ENCODE data around the gene RPH3AL.
"Not testable (repeated sequence)": the region's sequence is repeated elsewhere in the genome, so short reads cannot be mapped to it uniquely, and the experiment has no call there.

The RPH3AL gene

GRCh38 chr17:224576-224975, 128.0 kb downstream of the RPH3AL start:
- not testable (repeated sequence) for DNase-seq (ENCODE audit: low spot score); H2BK120ac ChIP-seq (ENCODE audit: low read depth, low read length); H3K23ac ChIP-seq (ENCODE audit: low read depth, low read length, poor library complexity); H3K4ac ChIP-seq (ENCODE audit: low read length); H3K27ac ChIP-seq (replicated peaks; ENCODE audit: low read length); H4K8ac ChIP-seq (ENCODE audit: low read depth, low read length); H2BK5ac ChIP-seq (ENCODE audit: low read length); H2BK12ac ChIP-seq (ENCODE audit: low read length); H3K4me3 ChIP-seq (ENCODE audit: low read length in 2 of 2); H2BK15ac ChIP-seq (ENCODE audit: low read length); H3K9ac ChIP-seq (ENCODE audit: low read depth, low read length, poor library complexity); H3K27me3 ChIP-seq (ENCODE audit: control insufficient read depth in 3 of 3, insufficient read depth in 3 of 3, low read depth in 1 of 3, low read length in 3 of 3); H3K14ac ChIP-seq (ENCODE audit: low read length); H3K4me2 ChIP-seq (ENCODE audit: insufficient read depth, low read length, poor library complexity, severe bottlenecking); H4K91ac ChIP-seq (ENCODE audit: low read depth, low read length, poor library complexity); H3K36me3 ChIP-seq (replicated peaks in 1 of 2; ENCODE audit: control insufficient read depth in 2 of 2, insufficient read depth in 2 of 2, low read length in 2 of 2); H2AFZ ChIP-seq (ENCODE audit: low read length); H2AK5ac ChIP-seq (ENCODE audit: low read depth, low read length); H3K79me1 ChIP-seq (ENCODE audit: low read depth, low read length)
- H3K4me1 ChIP-seq (ENCODE audit: control insufficient read depth in 2 of 2, insufficient read depth in 1 of 2, low read depth in 1 of 2, low read length in 2 of 2) = peaks cover 9 to 11% of the 10 kb centered on the region in 2 donors
- whole genome bisulfite sequencing, 2 donors (ENCODE audit: extremely low coverage in 2 of 2, insufficient read length in 2 of 2, insufficient replicate concordance in 1 of 2) = no CpG with 5 or more reads among the region's 2 CpGs
- peak overlapping the region; percentile 65 for H3K18ac ChIP-seq (ENCODE audit: low read length)
- H3K9me3 ChIP-seq (replicated peaks in 1 of 2; ENCODE audit: control insufficient read depth in 2 of 2, insufficient read depth in 1 of 2, low read depth in 1 of 2, low read length in 2 of 2) = peaks cover 2 to 10% of the 10 kb centered on the region in 2 donors

GRCh38 chr17:223723-224471, 128.7 kb downstream of the RPH3AL start:
- no peak overlapping the region for H2BK15ac ChIP-seq (ENCODE audit: low read length)
- no peak overlapping the region for H3K23ac ChIP-seq (ENCODE audit: low read depth, low read length, poor library complexity)
- no peaks in the 10 kb centered on the region for H3K79me1 ChIP-seq (ENCODE audit: low read depth, low read length)
- no peak overlapping the region for H2BK12ac ChIP-seq (ENCODE audit: low read length)
- H2BK5ac ChIP-seq (ENCODE audit: low read length) = no peak overlapping the region
- H3K4me1 ChIP-seq (ENCODE audit: control insufficient read depth in 2 of 2, insufficient read depth in 1 of 2, low read depth in 1 of 2, low read length in 2 of 2) = peaks cover 9 to 11% of the 10 kb centered on the region in 2 donors
- H3K27me3 ChIP-seq (ENCODE audit: control insufficient read depth in 3 of 3, insufficient read depth in 3 of 3, low read depth in 1 of 3, low read length in 3 of 3) = no peaks in the 10 kb centered on the region
- no peak overlapping the region for H3K27ac ChIP-seq (replicated peaks; ENCODE audit: low read length)
- no peak overlapping the region for H2BK120ac ChIP-seq (ENCODE audit: low read depth, low read length)
- H4K91ac ChIP-seq (ENCODE audit: low read depth, low read length, poor library complexity) = no peak overlapping the region
- DNase-seq (ENCODE audit: low spot score) = no peak
- peaks cover 3 to 10% of the 10 kb centered on the region in 2 donors for H3K9me3 ChIP-seq (replicated peaks in 1 of 2; ENCODE audit: control insufficient read depth in 2 of 2, insufficient read depth in 1 of 2, low read depth in 1 of 2, low read length in 2 of 2)
- H3K4me2 ChIP-seq (ENCODE audit: insufficient read depth, low read length, poor library complexity, severe bottlenecking) = no peak overlapping the region
- WGBS, 2 donors (ENCODE audit: extremely low coverage in 2 of 2, insufficient read length in 2 of 2, insufficient replicate concordance in 1 of 2) = no CpG with 5 or more reads among the region's 12 CpGs
- no peak overlapping the region for H4K8ac ChIP-seq (ENCODE audit: low read depth, low read length)
- H3K4me3 ChIP-seq (ENCODE audit: low read length in 2 of 2) = no peak overlapping the region
- H3K14ac ChIP-seq (ENCODE audit: low read length) = no peak overlapping the region
- no peaks in the 10 kb centered on the region for H3K36me3 ChIP-seq (replicated peaks in 1 of 2; ENCODE audit: control insufficient read depth in 2 of 2, insufficient read depth in 2 of 2, low read length in 2 of 2)
- H3K18ac ChIP-seq (ENCODE audit: low read length) = peak overlapping the region; percentile 65
- no peak overlapping the region for H2AFZ ChIP-seq (ENCODE audit: low read length)
- H3K4ac ChIP-seq (ENCODE audit: low read length) = no peak overlapping the region
- H3K9ac ChIP-seq (ENCODE audit: low read depth, low read length, poor library complexity) = no peak overlapping the region
- H2AK5ac ChIP-seq (ENCODE audit: low read depth, low read length) = no peak overlapping the region

- Histone ChIP-seq H3K27me3 (ENCODE audit: control insufficient read depth in 3 of 3, insufficient read depth in 3 of 3, low read depth in 1 of 3, low read length in 3 of 3) (no peaks in the 10 kb centered on the region), H2BK12ac (ENCODE audit: low read length) (no peak overlapping the region), H3K4me2 (ENCODE audit: insufficient read depth, low read length, poor library complexity, severe bottlenecking) (no peak overlapping the region), H3K27ac (replicated peaks; ENCODE audit: low read length) (no peak overlapping the region), H3K4me1 (ENCODE audit: control insufficient read depth in 2 of 2, insufficient read depth in 1 of 2, low read depth in 1 of 2, low read length in 2 of 2) (peaks cover 4 to 11% of the 10 kb centered on the region in 2 donors), H3K79me1 (ENCODE audit: low read depth, low read length) (no peaks in the 10 kb centered on the region), H2AFZ (ENCODE audit: low read length) (no peak overlapping the region), H3K18ac (ENCODE audit: low read length) (no peak overlapping the region), H2BK120ac (ENCODE audit: low read depth, low read length) (no peak overlapping the region), H3K4me3 (ENCODE audit: low read length in 2 of 2) (no peak overlapping the region), H2BK5ac (ENCODE audit: low read length) (peak overlapping the region; percentile 54), H2BK15ac (ENCODE audit: low read length) (no peak overlapping the region), H2AK5ac (ENCODE audit: low read depth, low read length) (peak overlapping the region; percentile 6), H3K9me3 (replicated peaks in 1 of 2; ENCODE audit: control insufficient read depth in 2 of 2, insufficient read depth in 1 of 2, low read depth in 1 of 2, low read length in 2 of 2) (peaks cover 3 to 10% of the 10 kb centered on the region in 2 donors), H3K23ac (ENCODE audit: low read depth, low read length, poor library complexity) (no peak overlapping the region), H3K14ac (ENCODE audit: low read length) (no peak overlapping the region), H4K8ac (ENCODE audit: low read depth, low read length) (no peak overlapping the region), H3K36me3 (replicated peaks in 1 of 2; ENCODE audit: control insufficient read depth in 2 of 2, insufficient read depth in 2 of 2, low read length in 2 of 2) (no peaks in the 10 kb centered on the region), H3K4ac (ENCODE audit: low read length) (no peak overlapping the region), H3K9ac (ENCODE audit: low read depth, low read length, poor library complexity) (no peak overlapping the region), H4K91ac (ENCODE audit: low read depth, low read length, poor library complexity) (no peak overlapping the region)
- no CpG with 5 or more reads among the region's 8 CpGs for WGBS, 2 donors (ENCODE audit: extremely low coverage in 2 of 2, insufficient read length in 2 of 2, insufficient replicate concordance in 1 of 2)
- DNase-seq (ENCODE audit: low spot score) = no peak
These were observed 130.4 kb downstream of the RPH3AL start for GRCh38 chr17:222172-222571.

- no peak overlapping the region for H4K8ac ChIP-seq (ENCODE audit: low read depth, low read length)
- peak overlapping the region; percentile 25 for H3K9ac ChIP-seq (ENCODE audit: low read depth, low read length, poor library complexity)
- H3K4ac ChIP-seq (ENCODE audit: low read length) = no peak overlapping the region
- no peak overlapping the region for H2AFZ ChIP-seq (ENCODE audit: low read length)
- H3K4me1 ChIP-seq (ENCODE audit: control insufficient read depth in 2 of 2, insufficient read depth in 1 of 2, low read depth in 1 of 2, low read length in 2 of 2) = peaks cover 5 to 9% of the 10 kb centered on the region in 2 donors
- DNase-seq (ENCODE audit: low spot score) = no peak
- H3K23ac ChIP-seq (ENCODE audit: low read depth, low read length, poor library complexity) = no peak overlapping the region
- H3K79me1 ChIP-seq (ENCODE audit: low read depth, low read length) = no peaks in the 10 kb centered on the region
- H3K9me3 ChIP-seq (replicated peaks in 1 of 2; ENCODE audit: control insufficient read depth in 2 of 2, insufficient read depth in 1 of 2, low read depth in 1 of 2, low read length in 2 of 2) = peaks cover 3 to 10% of the 10 kb centered on the region in 2 donors
- peak overlapping the region; percentile 11 for H3K18ac ChIP-seq (ENCODE audit: low read length)
- no peak overlapping the region for H3K14ac ChIP-seq (ENCODE audit: low read length)
- peak overlapping the region in 1 of 2 donors; percentile 65 for H3K4me3 ChIP-seq (ENCODE audit: low read length in 2 of 2)
- H4K91ac ChIP-seq (ENCODE audit: low read depth, low read length, poor library complexity) = no peak overlapping the region
- H2BK120ac ChIP-seq (ENCODE audit: low read depth, low read length) = no peak overlapping the region
- H3K27ac ChIP-seq (replicated peaks; ENCODE audit: low read length) = no peak overlapping the region
- H3K36me3 ChIP-seq (replicated peaks in 1 of 2; ENCODE audit: control insufficient read depth in 2 of 2, insufficient read depth in 2 of 2, low read length in 2 of 2) = no peaks in the 10 kb centered on the region
- no peak overlapping the region for H2BK12ac ChIP-seq (ENCODE audit: low read length)
- H2BK15ac ChIP-seq (ENCODE audit: low read length) = no peak overlapping the region
- H3K4me2 ChIP-seq (ENCODE audit: insufficient read depth, low read length, poor library complexity, severe bottlenecking) = no peak overlapping the region
- H2BK5ac ChIP-seq (ENCODE audit: low read length) = peak overlapping the region; percentile 54
- no CpG with 5 or more reads among the region's 10 CpGs for WGBS, 2 donors (ENCODE audit: extremely low coverage in 2 of 2, insufficient read length in 2 of 2, insufficient replicate concordance in 1 of 2)
- H3K27me3 ChIP-seq (ENCODE audit: control insufficient read depth in 3 of 3, insufficient read depth in 3 of 3, low read depth in 1 of 3, low read length in 3 of 3) = no peaks in the 10 kb centered on the region
- H2AK5ac ChIP-seq (ENCODE audit: low read depth, low read length) = no peak overlapping the region
These were observed 132.9 kb downstream of the RPH3AL start for GRCh38 chr17:219696-220095.
